Measurements from ENCODE around the gene PLPPR1.
A peak's percentile ranks its signal among the peaks of the same experiment; 100 is the strongest.

Gene PLPPR1

GRCh38 chr9:101047848-101048397 lies 19.4 kb downstream of the PLPPR1 start:
- peak; percentile 17 for DNase-seq (ENCODE audit: low read depth)
- no peak for TF ChIP-seq CTCF (conservative IDR thresholded peaks at IDR 0.05; ENCODE audit: low read depth, low read length)
- no peak overlapping the region for H3K4me3 ChIP-seq (ENCODE audit: low read length)

GRCh38 chr9:101050650-101051049 lies 22.1 kb downstream of the PLPPR1 start:
- no peak for TF ChIP-seq CTCF (conservative IDR thresholded peaks at IDR 0.05; ENCODE audit: low read depth, low read length)
- no peak for DNase-seq (ENCODE audit: low read depth)
- no peak overlapping the region for H3K4me3 ChIP-seq (ENCODE audit: low read length)

GRCh38 chr9:101054657-101055056 lies 26.1 kb downstream of the PLPPR1 start:
- H3K4me3 ChIP-seq (ENCODE audit: low read length) = no peak overlapping the region
- TF ChIP-seq CTCF (conservative IDR thresholded peaks at IDR 0.05; ENCODE audit: low read depth, low read length) = no peak
- no peak for DNase-seq (ENCODE audit: low read depth)

GRCh38 chr9:101055516-101055915 lies 27.0 kb downstream of the PLPPR1 start:
- DNase-seq (ENCODE audit: low read depth) = no peak
- H3K4me3 ChIP-seq (ENCODE audit: low read length) = no peak overlapping the region
- TF ChIP-seq CTCF (conservative IDR thresholded peaks at IDR 0.05; ENCODE audit: low read depth, low read length) = no peak

GRCh38 chr9:101062686-101063085 lies 34.2 kb downstream of the PLPPR1 start:
- DNase-seq (ENCODE audit: low read depth) = no peak
- TF ChIP-seq CTCF (conservative IDR thresholded peaks at IDR 0.05; ENCODE audit: low read depth, low read length) = no peak
- H3K4me3 ChIP-seq (ENCODE audit: low read length) = no peak overlapping the region

- TF ChIP-seq CTCF (conservative IDR thresholded peaks at IDR 0.05; ENCODE audit: low read depth, low read length) = no peak
- DNase-seq (ENCODE audit: low read depth) = no peak
- no peak overlapping the region for H3K4me3 ChIP-seq (ENCODE audit: low read length)
Measured at GRCh38 chr9:101063192-101063591, 34.7 kb downstream of the PLPPR1 start.

GRCh38 chr9:101064206-101064605 lies 35.7 kb downstream of the PLPPR1 start:
- TF ChIP-seq CTCF (conservative IDR thresholded peaks at IDR 0.05; ENCODE audit: low read depth, low read length) = no peak
- H3K4me3 ChIP-seq (ENCODE audit: low read length) = no peak overlapping the region
- DNase-seq (ENCODE audit: low read depth) = no peak
